Adrenal gland (tissue), 5 donors: ENCODE data around the gene FHL1.

Experiments
- CTCF ChIP-seq, 6 experiments: fragments of 450-650 bp in 4 of 6; fragments of 200-600 bp in 2 of 6; sonication (generic) in 1 of 6; IDR thresholded peaks; 1 replicate in 5 of 6; 2 replicates in 1 of 6; pipeline versions ENCODE4 v1.5.1 to v1.8.0; 2016 to 2021; ENCODE audit warnings: antibody characterized with exemption in 6 of 6, mild to moderate bottlenecking in 2 of 6, moderate library complexity in 1 of 6
- POLR2A ChIP-seq, 2 donors: fragments of 450-650 bp; IDR thresholded peaks; one replicate each; pipeline ENCODE4 v1.6.1; 2017; ENCODE audit warnings: antibody characterized with exemption in 2 of 2, mild to moderate bottlenecking in 2 of 2, moderate library complexity in 1 of 2
- donor health status: DM: no; HTN: no; CAD: no.

GRCh38 chrX:136219893-136220292, 72.6 kb downstream of the FHL1 start:
- TF ChIP-seq CTCF (IDR thresholded peaks at IDR 0.05) (no peak), POLR2A (IDR thresholded peaks at IDR 0.05) (no peak)
